Heart left ventricle (tissue), 16 donors: ENCODE results near the gene BDNF. TPM values are rescaled to one million over a fixed set of nuclear protein-coding genes. Genes with fewer than 3 reads are reported as not detected.
A peak's percentile ranks its signal among the peaks of the same experiment; 100 is the strongest.

Experiments
- ATAC-seq, 4 donors: fragments of 200-7000 bp; cut with Tn5 transposase; one replicate each; pipeline ENCODE4 v1.9.1; 2020 to 2022; ENCODE audit warnings: moderate library complexity in 4 of 4, mild to moderate bottlenecking in 3 of 4, moderate number of reproducible peaks in 1 of 4
- DNase-seq, 5 donors: peaks; one replicate each; pipeline ENCODE4 v3.0.0-alpha.2; 2020
- H3K27ac ChIP-seq, 12 donors: fragments of 200-600 bp; sonication (generic) in 4 of 12; one replicate each; pipeline versions ENCODE4 v1.5.0 to v1.8.0; 2016 to 2022; ENCODE audit warnings: mild to moderate bottlenecking in 2 of 12
- H3K27me3 ChIP-seq, 9 donors: fragments of 200-600 bp; sonication (generic) in 2 of 9; one replicate each; pipeline versions ENCODE4 v1.5.1 to v1.8.0; 2016 to 2022; ENCODE audit warnings: mild to moderate bottlenecking in 3 of 9
- H3K36me3 ChIP-seq, 9 donors: fragments of 200-600 bp; sonication (generic) in 2 of 9; one replicate each; pipeline versions ENCODE4 v1.5.0 to v1.8.0; 2018 to 2022; ENCODE audit warnings: mild to moderate bottlenecking in 2 of 9
- H3K4me1 ChIP-seq, 12 donors: fragments of 200-600 bp; sonication (generic) in 4 of 12; one replicate each; pipeline versions ENCODE4 v1.5.0 to v1.8.0; 2016 to 2022; ENCODE audit warnings: mild to moderate bottlenecking in 3 of 12
- H3K4me3 ChIP-seq, 12 donors: fragments of 200-600 bp; sonication (generic) in 4 of 12; one replicate each; pipeline versions ENCODE4 v1.5.0 to v1.8.0; 2017 to 2022; ENCODE audit warnings: mild to moderate bottlenecking in 9 of 12, moderate library complexity in 4 of 12
- H3K9me3 ChIP-seq, 12 donors: fragments of 200-600 bp; sonication (generic) in 4 of 12; one replicate each; pipeline versions ENCODE4 v1.5.0 to v1.8.0; 2016 to 2022; ENCODE audit warnings: mild to moderate bottlenecking in 1 of 12
- CTCF ChIP-seq, 12 donors: fragments of 200-600 bp; sonication (generic) in 4 of 12; IDR thresholded peaks; one replicate each; pipeline versions ENCODE4 v1.5.0 to v1.8.0; 2018 to 2022; ENCODE audit warnings: antibody characterized with exemption in 12 of 12, mild to moderate bottlenecking in 5 of 12
- POLR2A ChIP-seq, 2 donors: fragments of 450-650 bp; IDR thresholded peaks; one replicate each; pipeline ENCODE4 v1.6.1; 2017; ENCODE audit warnings: antibody characterized with exemption in 2 of 2, mild to moderate bottlenecking in 2 of 2, moderate library complexity in 2 of 2
- WGBS, 4 donors: extraction: QIAGEN DNeasy Blood & Tissue Kit in 2 of 4; methylation state at CpG; one replicate each; pipeline versions ENCODE4 v1.1.5 to v1.1.7; 2013 to 2018; 5-methylcytosine and 5-hydroxymethylcytosine counted together
- intact Hi-C, 10 donors: fragments of 100-400 bp; cut with DNase I; formaldehyde crosslinking; loops; one replicate each; pipeline versions ENCODE4 v1.11.1 to v1.14.2; 2022
- polyA plus RNA-seq, 2 donors: library from polyadenylated mRNA; stranded (reverse); fragments of 200-250 nt; gene quantifications; one replicate each; pipeline ENCODE4 v1.2.3, GENCODE V29; 2013
- total RNA-seq, 9 donors: library from RNA; depleted of rRNA in 2 of 9; stranded (reverse); fragments of >200 nt in 2 of 9; fragmentation: NEBNext Ultra II Directional in 3 of 9; extraction: Animal tissue kit (Norgen Biotek cat#: 25700) in 3 of 9; gene quantifications; one replicate each; pipeline versions ENCODE4 v1.1.0 to v1.2.4, GENCODE V29; 2016 to 2023
- donor health status: ischemic (EF 13 %, LVEDD 7.1; RV severe dilation, severe dysfunction).
- donor health status: healthy with polysubstance abuse.
- donor health status: DM: no; HTN: yes; CAD: no.
- donor health status: DM: no; HTN: no; CAD: no.
- donor health status: ischemic (EF 25% LVEDD 6.9; RV normal size, moderate dysfunction).
- donor health status: ischemic (EF 25% LVEDD 5.7; RV mildly dilated, moderate dysfunction).
- donor health status: healthy.
- donor health status: DM: yes; HTN: yes; CAD: no.
- donor health status: ischemic (EF 35%, LVEDD 5.7; RV mildly dilated, moderate dysfunction).
- donor health status: nonischemic (EF 11% LVEDD 7.7; RV severe dilation, severe dysfunction).
- donor health status: DM: yes; HTN: yes; CAD: no.
- donor health status: PGD.
- donor health status: ischemic (EF 29% LVEDD 5.4; RV normal size, mild dysfunction).
- donor health status: nonischemic (EF 23%, LVEDD 6.1; RV moderate dilation, normal function).

Gene BDNF
- total and polyA plus RNA-seq, 11 donors, result 0.93 to 8.5 (median 3.1) TPM

- TF ChIP-seq POLR2A (IDR thresholded peaks at IDR 0.05), result no peak
- no peak for TF ChIP-seq CTCF (IDR thresholded peaks at IDR 0.05)
- peak overlapping the region in 2 of 12 donors; percentile 70 to 76 for H3K27ac ChIP-seq
- intact Hi-C loops, result loop anchor here in 9 of 10 donors (5.0 to 10.0 kb wide), 11 partner anchors 161 to 1639 kb away; partner anchors contain the start of genes KIF18A (in 2 of the 9), METTL15 (in 2 of the 9) and LIN7C (in 1 of the 9)
- H3K4me1 ChIP-seq, result peaks cover 0 to 28% (median 8%) of the 10 kb centered on the region in 12 donors
- ATAC-seq, result no peak
- DNase-seq, result no peak
- 67 to 73% (median 70%) methylated on average over 3 of the region's 3 CpGs for WGBS, 4 donors
- no peaks in the 10 kb centered on the region for H3K36me3 ChIP-seq
- H3K27me3 ChIP-seq, result peaks cover 0 to 46% (median 11%) of the 10 kb centered on the region in 9 donors
- H3K4me3 ChIP-seq, result no peak overlapping the region
- H3K9me3 ChIP-seq, result no peaks in the 10 kb centered on the region
These were observed 4.1 kb downstream of the BDNF start for GRCh38 chr11:27696115-27696514.

GRCh38 chr11:27694992-27695391 is 5.3 kb downstream of the BDNF start:
- 23 to 32% (median 26%) methylated on average over 3 of the region's 3 CpGs for WGBS, 4 donors
- H3K27ac ChIP-seq, result peak overlapping the region in 1 of 12 donors; percentile 76

GRCh38 chr11:27693398-27693797 is 6.9 kb downstream of the BDNF start:
- no peak overlapping the region for H3K4me3 ChIP-seq
- 37 to 43% (median 43%) methylated on average over 5 of the region's 5 CpGs for WGBS, 4 donors
- intact Hi-C loops, result loop anchor here in 6 of 10 donors (10.0 kb wide), 5 partner anchors 159 to 1641 kb away; partner anchors contain the start of genes KIF18A (in 2 of the 6), METTL15 (in 2 of the 6) and LIN7C (in 1 of the 6)

More at GRCh38 chr11:27694992-27695391, 5.3 kb downstream of the BDNF start:
- intact Hi-C loops, result loop anchor here in 9 of 10 donors (5.0 to 10.0 kb wide), 11 partner anchors 160 to 1640 kb away; partner anchors contain the start of genes KIF18A (in 2 of the 9), METTL15 (in 2 of the 9) and LIN7C (in 1 of the 9)
- TF ChIP-seq CTCF (IDR thresholded peaks at IDR 0.05), result peak in 5 of 12 donors; percentile 12 to 38 (median 33)
- no peak for TF ChIP-seq POLR2A (IDR thresholded peaks at IDR 0.05)
- no peak overlapping the region for H3K4me3 ChIP-seq
- no peak for DNase-seq
- H3K27me3 ChIP-seq, result peaks cover 0 to 36% (median 9%) of the 10 kb centered on the region in 9 donors
- H3K36me3 ChIP-seq, result no peaks in the 10 kb centered on the region
- H3K4me1 ChIP-seq, result peaks cover 0 to 17% (median 7%) of the 10 kb centered on the region in 12 donors
- no peaks in the 10 kb centered on the region for H3K9me3 ChIP-seq
- ATAC-seq, result no peak

More at GRCh38 chr11:27693398-27693797, 6.9 kb downstream of the BDNF start:
- DNase-seq, result no peak
- Histone ChIP-seq H3K27ac (no peak overlapping the region), H3K4me1 (peaks cover 0 to 10% (median 0%) of the 10 kb centered on the region in 12 donors), H3K9me3 (no peaks in the 10 kb centered on the region), H3K27me3 (peaks cover 0 to 20% (median 6%) of the 10 kb centered on the region in 9 donors), H3K36me3 (no peaks in the 10 kb centered on the region)
- no peak for ATAC-seq
- TF ChIP-seq CTCF (IDR thresholded peaks at IDR 0.05) (no peak), POLR2A (IDR thresholded peaks at IDR 0.05) (no peak)
